Pancreas (tissue), 10 donors: ENCODE data around the gene OPN3. TPM values are rescaled to one million over a fixed set of nuclear protein-coding genes. Genes with fewer than 3 reads are reported as not detected.

Experiments used
- ATAC-seq, 4 donors: fragments of 200-7000 bp; cut with Tn5 transposase; one replicate each; pipeline versions ENCODE4 v1.8.0 to v1.9.1; 2020; ENCODE audit warnings: mild to moderate bottlenecking in 4 of 4, moderate library complexity in 4 of 4
- DNase-seq, 6 donors: peaks; one replicate each; pipeline ENCODE4 v3.0.0-alpha.2; 2020
- FAIRE-seq: peaks from 2 replicates; lab custom pipeline; 2012; peaks lifted over from hg19 to GRCh38; lab: Jason Lieb, UNC
- H3K27ac ChIP-seq, 4 donors: fragments of 200-600 bp; sonication (generic); 1 replicate in 3 of 4; 2 replicates in 1 of 4; pipeline versions ENCODE4 v1.5.0 to v1.8.0; 2020
- H3K27me3 ChIP-seq, 4 donors: fragments of 200-600 bp; one replicate each; pipeline ENCODE4 v1.8.0; 2021
- H3K36me3 ChIP-seq, 3 donors: fragments of 200-600 bp; sonication (generic) in 1 of 3; one replicate each; pipeline versions ENCODE4 v1.5.0 to v1.8.0; 2020 to 2021
- H3K4me1 ChIP-seq, 3 donors: fragments of 200-600 bp; one replicate each; pipeline ENCODE4 v1.8.0; 2021
- H3K4me3 ChIP-seq, 4 donors: fragments of 200-600 bp; sonication (generic) in 2 of 4; one replicate each; pipeline versions ENCODE4 v1.5.0 to v1.8.0; 2020 to 2021
- H3K9me3 ChIP-seq, 4 donors: fragments of 200-600 bp; one replicate each; pipeline ENCODE4 v1.8.0; 2021
- CTCF ChIP-seq, 4 donors: fragments of 200-600 bp; sonication (generic) in 3 of 4; IDR thresholded peaks; one replicate each; pipeline versions ENCODE4 v1.5.0 to v1.8.0; 2021; ENCODE audit warnings: antibody characterized with exemption in 4 of 4
- WGBS, 2 donors: extraction: QIAGEN DNeasy Blood & Tissue Kit; methylation state at CpG; one replicate each; pipeline ENCODE4 v1.1.7; 2013; 5-methylcytosine and 5-hydroxymethylcytosine counted together
- intact Hi-C, 3 donors: fragments of 100-400 bp; cut with DNase I; formaldehyde crosslinking; loops; one replicate each; pipeline versions ENCODE4 v1.11.1 to v1.14.2; 2022
- polyA plus RNA-seq, 2 donors: library from polyadenylated mRNA; stranded (reverse); fragments of 200-250 nt; gene quantifications; one replicate each; pipeline ENCODE4 v1.2.3, GENCODE V29; 2013
- total RNA-seq, 6 donors: library from RNA; stranded (reverse); fragmentation: NEBNext Ultra II Directional in 4 of 6; extraction: Animal tissue kit (Norgen Biotek cat#: 25700) in 4 of 6; gene quantifications; one replicate each; pipeline versions ENCODE4 v1.2.1 to v1.2.4, GENCODE V29; 2021 to 2023
- donor health status: healthy with polysubstance abuse.
- donor health status: DM: no; HTN: no; CAD: no; lungs with moderate emphysema.
- donor health status: DM: no; HTN: no; CAD: no.
- donor health status: control.
- donor health status: control.
- donor health status: Bipolar disorder and iron deficiency.
- donor health status: DM: yes; HTN: yes; CAD: no.
- donor health status: DM: no; HTN: no; CAD: no.
- donor health status: DM: no; HTN: no; CAD: no.
- donor health status: DM: yes; HTN: yes; CAD: no.

OPN3 gene
- total and polyA plus RNA-seq, 8 donors = 1.2 to 12.8 (median 3.1) TPM

- no peak for TF ChIP-seq CTCF (IDR thresholded peaks at IDR 0.05)
- H3K36me3 ChIP-seq = no peaks in the 10 kb centered on the region
- no peaks in the 10 kb centered on the region for H3K9me3 ChIP-seq
- ATAC-seq (no peak), FAIRE-seq (no peak), DNase-seq (no peak)
- peak overlapping the region in 1 of 4 donors; percentile 22 for H3K27ac ChIP-seq
- no peaks in the 10 kb centered on the region for H3K27me3 ChIP-seq
- H3K4me1 ChIP-seq = peaks cover 9 to 40% (median 9%) of the 10 kb centered on the region in 3 donors
- H3K4me3 ChIP-seq = no peak overlapping the region
- 65 to 89% methylated on average over 1 of the region's 1 CpG for WGBS, 2 donors
- intact Hi-C loops = no loop called here
These were observed 28.4 kb downstream of the OPN3 start for GRCh38 chr1:241611736-241612135.

- WGBS, 2 donors = 2% methylated on average over 3 of the region's 3 CpGs
- peak; percentile 28 to 68 (median 63) for TF ChIP-seq CTCF (IDR thresholded peaks at IDR 0.05)
- H3K9me3 ChIP-seq = no peaks in the 10 kb centered on the region
- H3K4me1 ChIP-seq = peaks cover 9 to 39% (median 9%) of the 10 kb centered on the region in 3 donors
- H3K27ac ChIP-seq = peak overlapping the region in 1 of 4 donors; percentile 22
- FAIRE-seq = no peak
- no peaks in the 10 kb centered on the region for H3K27me3 ChIP-seq
- DNase-seq = no peak
- intact Hi-C loops = no loop called here
- no peak overlapping the region for H3K4me3 ChIP-seq
- H3K36me3 ChIP-seq = no peaks in the 10 kb centered on the region
- ATAC-seq = peak; percentile 82 to 87 (median 85)
These were observed 29.1 kb downstream of the OPN3 start for GRCh38 chr1:241611063-241611462.

GRCh38 chr1:241610056-241610815 lies 29.9 kb downstream of the OPN3 start:
- intact Hi-C loops = no loop called here
- 9 to 10% methylated on average over 8 of the region's 8 CpGs for WGBS, 2 donors
- Histone ChIP-seq H3K27me3 (no peaks in the 10 kb centered on the region), H3K27ac (no peak overlapping the region), H3K36me3 (no peaks in the 10 kb centered on the region), H3K9me3 (no peaks in the 10 kb centered on the region), H3K4me3 (no peak overlapping the region), H3K4me1 (peaks cover 9 to 34% (median 9%) of the 10 kb centered on the region in 3 donors)
- ATAC-seq (peak; percentile 67 to 85 (median 83)), FAIRE-seq (no peak), DNase-seq (peak in 3 of 6 donors; percentile 38 to 70 (median 48))
- TF ChIP-seq CTCF (IDR thresholded peaks at IDR 0.05) = no peak

GRCh38 chr1:241608379-241609033 lies 31.7 kb downstream of the OPN3 start:
- intact Hi-C loops = no loop called here
- Histone ChIP-seq H3K36me3 (no peaks in the 10 kb centered on the region), H3K9me3 (no peaks in the 10 kb centered on the region), H3K4me3 (no peak overlapping the region), H3K27me3 (no peaks in the 10 kb centered on the region), H3K4me1 (peaks cover 9 to 23% (median 9%) of the 10 kb centered on the region in 3 donors), H3K27ac (no peak overlapping the region)
- FAIRE-seq (no peak), DNase-seq (no peak), ATAC-seq (no peak)
- no peak for TF ChIP-seq CTCF (IDR thresholded peaks at IDR 0.05)
- WGBS, 2 donors = 30 to 43% methylated on average over 3 of the region's 3 CpGs
